Central memory CD8-positive, alpha-beta T cell (primary cell): ENCODE data around the gene PLA2G4C.

Experiments
- ATAC-seq: fragments of 150-1000 bp; cut with Tn5 transposase; replicated peaks from 2 replicates; pipeline ENCODE4 v1.10.0; 2022; ENCODE audit warnings: mild to moderate bottlenecking, moderate FRiP score, moderate number of reproducible peaks; ENCODE audit not compliant: poor library complexity, severe bottlenecking; ENCODE audit errors: extremely low read depth
- DNase-seq, 2 donors: peaks; one replicate each; pipeline ENCODE4 v3.0.0; 2021; ENCODE audit warnings: low spot score in 2 of 2
- H3K27ac Mint-ChIP-seq: one replicate; pipeline ENCODE4 v1.8.0; 2022; ENCODE audit warnings: low read depth, mild to moderate bottlenecking, moderate library complexity, mixed read lengths
- H3K27me3 Mint-ChIP-seq: one replicate; pipeline ENCODE4 v1.8.0; 2022; ENCODE audit warnings: mixed read lengths
- H3K36me3 Mint-ChIP-seq: one replicate; pipeline ENCODE4 v1.8.0; 2022; ENCODE audit warnings: mild to moderate bottlenecking, moderate library complexity, mixed read lengths; ENCODE audit not compliant: insufficient read depth
- H3K4me1 Mint-ChIP-seq: one replicate; pipeline ENCODE4 v1.8.0; 2022; ENCODE audit warnings: mixed read lengths
- H3K4me3 Mint-ChIP-seq: one replicate; pipeline ENCODE4 v1.8.0; 2022; ENCODE audit warnings: mild to moderate bottlenecking, moderate library complexity, mixed read lengths
- H3K9me3 Mint-ChIP-seq: one replicate; pipeline ENCODE4 v1.8.0; 2022; ENCODE audit warnings: mixed read lengths

PLA2G4C gene

DNA sequence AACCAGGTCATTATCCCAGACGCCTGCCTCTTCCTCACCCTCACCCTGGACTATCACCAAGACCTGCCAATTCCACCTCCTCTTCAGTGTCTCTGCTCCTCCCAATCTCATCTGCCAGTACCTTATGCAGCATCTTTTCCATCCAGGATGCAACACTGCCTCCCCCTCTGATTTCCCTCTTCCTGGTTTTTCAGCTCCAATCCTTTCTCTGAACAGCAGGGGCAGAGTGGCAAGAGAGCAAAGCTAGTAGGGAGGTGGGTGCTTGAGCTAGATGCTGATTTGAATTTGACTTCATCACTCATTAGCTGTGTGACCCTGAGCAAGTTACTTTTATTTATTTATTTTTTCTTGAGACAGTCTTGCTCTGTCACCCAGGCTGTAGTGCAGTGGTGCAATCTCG lies 41.2 kb downstream of the PLA2G4C start:
- H3K27me3 Mint-ChIP-seq = peaks cover 22% of the 10 kb centered on the region
- H3K4me3 Mint-ChIP-seq = no peak overlapping the region
- H3K27ac Mint-ChIP-seq = no peak overlapping the region
- H3K36me3 Mint-ChIP-seq = no peaks in the 10 kb centered on the region
- no peaks in the 10 kb centered on the region for H3K9me3 Mint-ChIP-seq
- no peaks in the 10 kb centered on the region for H3K4me1 Mint-ChIP-seq
- ATAC-seq = no peak
- DNase-seq = no peak

GRCh38 chr19:48064509-48064908 lies 46.1 kb downstream of the PLA2G4C start:
- no peaks in the 10 kb centered on the region for H3K4me1 Mint-ChIP-seq
- no peak overlapping the region for H3K27ac Mint-ChIP-seq
- ATAC-seq (no peak), DNase-seq (no peak)
- H3K27me3 Mint-ChIP-seq = peaks cover 37% of the 10 kb centered on the region
- H3K9me3 Mint-ChIP-seq = no peaks in the 10 kb centered on the region
- H3K4me3 Mint-ChIP-seq = no peak overlapping the region
- no peaks in the 10 kb centered on the region for H3K36me3 Mint-ChIP-seq

DNA sequence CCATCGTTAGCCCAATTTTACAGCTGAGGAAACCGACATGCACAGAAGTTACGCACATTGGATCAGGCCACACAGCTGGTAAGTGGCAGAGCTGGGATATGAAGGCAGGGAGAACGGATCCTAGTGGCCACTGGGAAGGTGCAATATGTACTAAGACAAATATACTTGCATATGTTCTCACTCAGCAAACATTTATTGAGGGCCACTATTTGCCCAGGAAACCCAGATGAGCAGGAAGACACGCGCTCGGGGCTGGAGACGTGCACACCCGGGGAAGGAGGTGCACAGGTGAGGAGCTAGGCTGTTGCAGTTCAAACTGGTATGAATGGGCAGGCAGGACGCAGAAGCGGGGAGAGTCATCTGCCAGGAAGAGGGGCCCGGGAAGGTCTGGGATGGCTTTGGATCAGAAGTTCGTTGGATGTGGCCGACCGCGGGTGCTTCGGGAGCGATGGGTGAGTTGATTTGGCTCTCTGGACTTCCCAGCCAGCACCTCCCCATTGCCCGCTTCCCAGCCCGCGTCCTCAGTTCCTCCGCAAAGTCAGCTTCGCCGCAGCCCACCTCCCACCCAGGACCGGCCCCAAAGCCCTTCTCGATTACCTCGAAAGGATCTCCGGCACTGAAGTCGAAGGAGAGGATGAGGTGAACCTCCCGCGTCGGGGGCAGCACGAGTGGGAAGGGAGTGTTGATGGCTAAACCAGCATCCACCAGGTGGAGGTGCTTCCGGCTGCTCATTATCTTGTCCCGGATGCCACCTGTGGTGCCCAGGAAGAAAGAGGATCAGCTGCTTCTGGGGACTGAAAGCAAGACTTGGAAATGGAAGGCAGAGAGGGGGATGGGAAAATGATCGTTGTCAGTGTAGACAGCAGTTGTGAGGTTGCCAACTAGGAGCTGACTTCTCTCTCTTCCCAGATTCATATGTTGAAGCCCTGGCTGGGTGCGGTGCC lies 48.9 kb downstream of the PLA2G4C start:
- H3K36me3 Mint-ChIP-seq = no peaks in the 10 kb centered on the region

DNA sequence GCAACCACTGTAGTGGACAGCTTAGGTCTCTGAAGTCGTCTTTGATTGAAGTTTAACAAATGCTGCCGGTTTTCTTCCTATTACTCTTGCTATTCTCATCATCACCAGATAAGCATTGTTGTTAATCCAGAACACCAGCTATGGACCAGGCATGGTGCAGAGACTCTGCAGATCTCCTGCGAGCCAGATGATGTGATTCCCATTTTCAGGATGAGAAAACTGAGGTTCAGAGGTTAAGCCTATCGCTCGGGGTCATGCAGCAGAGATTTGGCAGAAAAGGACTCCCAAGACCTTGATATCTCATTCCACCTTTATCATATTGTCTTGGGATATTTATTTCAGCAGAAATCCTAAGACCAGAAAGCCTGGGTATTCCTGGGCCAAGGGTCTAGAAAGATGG lies 50.2 kb downstream of the PLA2G4C start:
- ATAC-seq = no peak
- no peaks in the 10 kb centered on the region for H3K4me1 Mint-ChIP-seq
- no peak overlapping the region for H3K4me3 Mint-ChIP-seq
- no peaks in the 10 kb centered on the region for H3K36me3 Mint-ChIP-seq
- H3K27me3 Mint-ChIP-seq = peaks cover 37% of the 10 kb centered on the region
- no peaks in the 10 kb centered on the region for H3K9me3 Mint-ChIP-seq
- H3K27ac Mint-ChIP-seq = no peak overlapping the region
- DNase-seq = no peak

More for the DNA sequence above, 48.9 kb downstream of the PLA2G4C start:
- Mint-ChIP-seq H3K27me3 (peaks cover 37% of the 10 kb centered on the region), H3K27ac (no peak overlapping the region), H3K4me1 (no peaks in the 10 kb centered on the region), H3K4me3 (no peak overlapping the region), H3K9me3 (no peaks in the 10 kb centered on the region)
- ATAC-seq (no peak), DNase-seq (no peak)

GRCh38 chr19:48059331-48059730 lies 51.3 kb downstream of the PLA2G4C start:
- no peak for DNase-seq
- Mint-ChIP-seq H3K9me3 (no peaks in the 10 kb centered on the region), H3K4me1 (no peaks in the 10 kb centered on the region), H3K27me3 (peaks cover 29% of the 10 kb centered on the region), H3K36me3 (no peaks in the 10 kb centered on the region), H3K4me3 (no peak overlapping the region), H3K27ac (no peak overlapping the region)
- no peak for ATAC-seq

DNA sequence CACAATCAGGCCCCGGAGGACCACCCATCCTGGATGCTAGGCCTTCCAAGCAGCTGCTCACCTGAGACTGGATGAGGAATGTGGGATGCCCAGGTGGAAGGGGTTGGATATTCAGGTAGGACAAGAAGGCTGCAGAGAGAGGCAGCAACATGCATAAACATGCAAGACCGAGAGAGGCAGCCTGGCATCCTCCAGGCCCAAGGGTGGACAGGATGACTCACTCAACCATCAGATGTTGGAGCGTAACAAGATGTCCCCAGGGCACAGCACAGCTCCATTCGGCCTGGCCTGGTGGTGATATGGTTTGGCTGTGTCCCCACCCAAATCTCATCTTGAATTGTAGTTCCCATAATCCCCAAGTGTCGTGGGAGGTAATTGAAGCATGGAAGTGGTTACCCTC lies 56.8 kb downstream of the PLA2G4C start:
- H3K36me3 Mint-ChIP-seq = no peaks in the 10 kb centered on the region
- ATAC-seq = no peak
- peaks cover 48% of the 10 kb centered on the region for H3K27me3 Mint-ChIP-seq
- H3K27ac Mint-ChIP-seq = no peak overlapping the region
- DNase-seq = no peak
- no peaks in the 10 kb centered on the region for H3K4me1 Mint-ChIP-seq
- no peak overlapping the region for H3K4me3 Mint-ChIP-seq
- H3K9me3 Mint-ChIP-seq = no peaks in the 10 kb centered on the region

DNA sequence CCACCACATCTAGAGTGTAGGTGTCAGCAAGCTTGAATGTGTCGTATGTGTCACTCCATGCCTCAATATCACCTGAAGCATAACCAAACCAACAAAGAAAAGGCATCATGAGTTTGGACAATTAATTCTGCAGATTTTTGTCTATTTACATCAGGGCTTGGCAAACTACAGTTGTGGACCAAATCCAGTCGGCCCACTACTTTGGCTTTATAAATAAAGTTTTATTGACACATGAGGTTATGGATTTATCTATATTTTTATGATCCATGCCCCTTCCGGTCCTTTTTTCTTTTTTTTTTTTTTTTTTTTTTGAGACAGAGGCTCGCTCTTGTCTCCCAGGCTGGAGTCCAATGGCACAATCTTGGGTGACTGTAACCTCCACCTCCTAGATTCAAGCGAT lies 57.5 kb downstream of the PLA2G4C start:
- Mint-ChIP-seq H3K4me3 (no peak overlapping the region), H3K36me3 (no peaks in the 10 kb centered on the region), H3K27me3 (peaks cover 56% of the 10 kb centered on the region), H3K27ac (no peak overlapping the region), H3K4me1 (no peaks in the 10 kb centered on the region), H3K9me3 (no peaks in the 10 kb centered on the region)
- ATAC-seq = no peak
- no peak for DNase-seq

- Mint-ChIP-seq H3K9me3 (no peaks in the 10 kb centered on the region), H3K36me3 (no peaks in the 10 kb centered on the region), H3K27ac (no peak overlapping the region), H3K4me3 (no peak overlapping the region), H3K27me3 (peaks cover 72% of the 10 kb centered on the region), H3K4me1 (no peaks in the 10 kb centered on the region)
- ATAC-seq (no peak), DNase-seq (no peak)
Measured at GRCh38 chr19:48051335-48052033, 59.1 kb downstream of the PLA2G4C start.

GRCh38 chr19:48044561-48044960 lies 66.1 kb downstream of the PLA2G4C start:
- Mint-ChIP-seq H3K4me3 (no peak overlapping the region), H3K27ac (no peak overlapping the region), H3K36me3 (no peaks in the 10 kb centered on the region), H3K9me3 (peaks cover 6% of the 10 kb centered on the region), H3K27me3 (peaks cover 83% of the 10 kb centered on the region), H3K4me1 (no peaks in the 10 kb centered on the region)
- DNase-seq (no peak), ATAC-seq (no peak)

DNA sequence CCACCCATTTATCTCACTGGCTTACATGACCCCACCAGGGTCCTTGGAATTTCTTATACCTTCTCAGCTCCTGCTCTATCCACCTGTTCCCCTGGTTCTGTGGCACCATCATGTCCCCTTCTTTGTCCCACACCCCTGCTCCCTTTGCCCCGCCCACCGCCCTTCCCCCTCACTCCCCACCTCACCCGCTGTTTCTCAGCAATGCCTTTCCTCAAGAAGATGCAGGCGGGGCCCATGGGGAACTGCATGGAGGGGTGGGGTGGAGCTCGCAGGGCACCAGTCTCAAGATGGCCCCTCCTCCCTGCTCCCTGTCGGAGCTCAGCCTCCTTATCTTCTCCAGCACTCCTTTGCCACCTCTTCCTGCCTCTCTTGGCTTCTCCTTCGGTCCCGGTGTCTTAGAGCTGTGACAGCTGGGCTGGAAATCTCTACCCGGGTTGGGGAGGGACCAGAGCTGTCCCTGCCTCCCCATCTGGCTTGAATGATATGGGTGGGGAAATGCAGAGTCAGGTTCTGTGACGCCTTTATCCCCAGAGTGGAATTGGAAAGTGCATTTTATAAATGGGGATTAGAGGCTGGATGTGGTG lies 66.8 kb downstream of the PLA2G4C start, which contains the start of gene CABP5:
Gene CABP5, minus strand, starts transcription at position 405 of the 584 bp plus-strand sequence. Its CDS starts 157 bp downstream, at position 248.
- Mint-ChIP-seq H3K4me1 (no peaks in the 10 kb centered on the region), H3K36me3 (no peaks in the 10 kb centered on the region), H3K9me3 (peaks cover 6% of the 10 kb centered on the region), H3K4me3 (no peak within 1 kb of the TSS), H3K27ac (no peak within 1 kb of the TSS), H3K27me3 (peaks cover 83% of the 10 kb centered on the region)
- DNase-seq = no peak
- ATAC-seq = no peak

GRCh38 chr19:48041877-48042580 lies 68.6 kb downstream of the PLA2G4C start:
- no peak overlapping the region for H3K27ac Mint-ChIP-seq
- H3K36me3 Mint-ChIP-seq = no peaks in the 10 kb centered on the region
- H3K9me3 Mint-ChIP-seq = peaks cover 6% of the 10 kb centered on the region
- no peak overlapping the region for H3K4me3 Mint-ChIP-seq
- DNase-seq (no peak), ATAC-seq (no peak)
- peaks cover 70% of the 10 kb centered on the region for H3K27me3 Mint-ChIP-seq
- no peaks in the 10 kb centered on the region for H3K4me1 Mint-ChIP-seq

DNA sequence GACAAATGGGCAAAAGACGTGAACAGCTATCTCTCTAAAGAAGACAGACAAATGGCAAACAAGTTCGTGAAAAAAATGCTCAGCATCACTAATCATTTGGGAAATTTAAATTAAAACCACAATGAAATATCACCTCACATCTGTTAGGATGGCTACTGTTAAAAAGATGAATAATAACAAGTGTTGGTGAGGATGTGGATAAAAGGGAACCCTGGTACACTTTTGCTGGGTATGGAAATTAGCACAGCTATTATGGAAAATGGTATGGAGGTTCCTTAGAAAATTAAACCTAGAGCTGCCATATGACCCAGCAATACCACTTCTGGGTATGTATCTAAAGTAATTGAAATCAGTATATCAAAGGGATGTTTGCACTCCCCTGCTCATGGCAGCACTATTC lies 73.9 kb downstream of the PLA2G4C start:
- ATAC-seq (no peak), DNase-seq (no peak)
- H3K9me3 Mint-ChIP-seq = peaks cover 6% of the 10 kb centered on the region
- peaks cover 66% of the 10 kb centered on the region for H3K27me3 Mint-ChIP-seq
- no peaks in the 10 kb centered on the region for H3K4me1 Mint-ChIP-seq
- H3K27ac Mint-ChIP-seq = no peak overlapping the region
- H3K4me3 Mint-ChIP-seq = no peak overlapping the region
- H3K36me3 Mint-ChIP-seq = peaks cover 2% of the 10 kb centered on the region
